H9 (cell line): ENCODE data around the gene CHRNA4. TPM values are rescaled to one million over a fixed set of nuclear protein-coding genes. Genes with fewer than 3 reads are reported as not detected.

ENCODE experiments used
- DNase-seq: peaks from one replicate; pipeline ENCODE4 v3.0.0-alpha.2; 2017
- H2AFZ ChIP-seq: one replicate; pipeline ENCODE4 v1.6.1; 2013; ENCODE audit warnings: mild to moderate bottlenecking, low read length, control low read depth, moderate library complexity
- H2AK5ac ChIP-seq: 2 replicates; pipeline ENCODE4 v1.6.1; 2013; ENCODE audit warnings: low read length, control low read depth, mixed read lengths; ENCODE audit not compliant: insufficient read length
- H2BK120ac ChIP-seq: one replicate; pipeline ENCODE4 v1.6.1; 2013; ENCODE audit warnings: low read depth, mild to moderate bottlenecking, low read length, control low read depth, inconsistent platforms; ENCODE audit not compliant: poor library complexity, severe bottlenecking
- H2BK12ac ChIP-seq: 2 replicates; pipeline ENCODE4 v1.6.1; 2013; ENCODE audit warnings: low read length, control low read depth, mixed read lengths, low read depth; ENCODE audit not compliant: insufficient read length
- H2BK15ac ChIP-seq: 2 replicates; pipeline ENCODE4 v1.6.1; 2013; ENCODE audit warnings: low read depth, low read length, control low read depth
- H2BK20ac ChIP-seq: one replicate; pipeline ENCODE4 v1.6.1; 2013; ENCODE audit warnings: low read depth, mild to moderate bottlenecking, low read length, control low read depth, inconsistent platforms; ENCODE audit not compliant: poor library complexity, severe bottlenecking
- H2BK5ac ChIP-seq: 2 replicates; pipeline ENCODE4 v1.6.1; 2013; ENCODE audit warnings: low read length, control low read depth, mixed read lengths; ENCODE audit not compliant: insufficient read length
- H3K14ac ChIP-seq: 2 replicates; pipeline ENCODE4 v1.6.1; 2013; ENCODE audit warnings: low read length, control low read depth; ENCODE audit not compliant: insufficient read depth
- H3K18ac ChIP-seq: 2 replicates; pipeline ENCODE4 v1.6.1; 2013; ENCODE audit warnings: low read depth, mild to moderate bottlenecking, mixed read lengths, low read length, control low read depth; ENCODE audit not compliant: insufficient read length
- H3K23ac ChIP-seq: 2 replicates; pipeline ENCODE4 v1.6.1; 2013; ENCODE audit warnings: low read length, control low read depth, mixed read lengths, low read depth; ENCODE audit not compliant: insufficient read length
- H3K23me2 ChIP-seq: 2 replicates; pipeline ENCODE4 v1.6.1; 2013; ENCODE audit warnings: low read depth, mild to moderate bottlenecking, mixed read lengths, low read length, control low read depth; ENCODE audit not compliant: insufficient read length, poor library complexity, severe bottlenecking
- H3K27ac ChIP-seq: 2 replicates; pipeline ENCODE4 v1.5.1; 2013; ENCODE audit warnings: low read length, control low read depth, mixed read lengths, low read depth; ENCODE audit not compliant: insufficient read length
- H3K27me3 ChIP-seq: 2 replicates; pipeline ENCODE4 v1.6.1; 2013; ENCODE audit warnings: low read length, control low read depth, inconsistent platforms; ENCODE audit not compliant: insufficient read depth
- H3K4ac ChIP-seq: 2 replicates; pipeline ENCODE4 v1.6.1; 2013; ENCODE audit warnings: low read depth, mild to moderate bottlenecking, control low read depth, inconsistent platforms, low read length, moderate library complexity
- H3K4me1 ChIP-seq: 2 replicates; pipeline ENCODE4 v1.6.1; 2013; ENCODE audit warnings: low read length, control low read depth, inconsistent platforms; ENCODE audit not compliant: insufficient read depth
- H3K4me2 ChIP-seq: 2 replicates; pipeline ENCODE4 v1.6.1; 2013; ENCODE audit warnings: low read length, control low read depth, mixed read lengths; ENCODE audit not compliant: insufficient read length, insufficient read depth
- H3K56ac ChIP-seq: 2 replicates; pipeline ENCODE4 v1.6.1; 2013; ENCODE audit warnings: low read depth, mild to moderate bottlenecking, mixed read lengths, low read length, control low read depth; ENCODE audit not compliant: insufficient read length
- H3K79me1 ChIP-seq: 2 replicates; pipeline ENCODE4 v1.6.1; 2013; ENCODE audit warnings: low read depth, mild to moderate bottlenecking, moderate library complexity, low read length, control low read depth, inconsistent platforms; ENCODE audit not compliant: insufficient read depth, poor library complexity, severe bottlenecking
- H3K79me2 ChIP-seq: 2 replicates; pipeline ENCODE4 v1.6.1; 2013; ENCODE audit warnings: low read length, control low read depth, inconsistent platforms; ENCODE audit not compliant: insufficient read depth
- H3K9ac ChIP-seq: 2 replicates; pipeline ENCODE4 v1.6.1; 2013; ENCODE audit warnings: low read length, control low read depth, mixed read lengths; ENCODE audit not compliant: insufficient read length; ENCODE audit errors: extremely low read depth
- H3K9me3 ChIP-seq: one replicate; pipeline ENCODE4 v1.6.1; 2013; ENCODE audit warnings: low read depth, low read length, inconsistent platforms; ENCODE audit not compliant: control insufficient read depth
- H3T11ph ChIP-seq: one replicate; pipeline ENCODE4 v1.6.1; 2013; ENCODE audit warnings: mild to moderate bottlenecking, low read length, control low read depth, inconsistent platforms
- H4K20me1 ChIP-seq: one replicate; pipeline ENCODE4 v1.6.1; 2013; ENCODE audit not compliant: control insufficient read depth, insufficient read length, insufficient read depth
- H4K5ac ChIP-seq: 2 replicates; pipeline ENCODE4 v1.6.1; 2013; ENCODE audit warnings: low read depth, mild to moderate bottlenecking, mixed read lengths, low read length, control low read depth; ENCODE audit not compliant: insufficient read length
- H4K8ac ChIP-seq: replicated peaks from 2 replicates; pipeline ENCODE4 v1.6.1; 2013; ENCODE audit warnings: low read length, control low read depth, mixed read lengths, low read depth; ENCODE audit not compliant: insufficient read length
- H4K91ac ChIP-seq: 2 replicates; pipeline ENCODE4 v1.6.1; 2013; ENCODE audit warnings: low read depth, mild to moderate bottlenecking, moderate library complexity, mixed read lengths, low read length, control low read depth; ENCODE audit not compliant: insufficient read length
- H3K27ac Mint-ChIP-seq, 3 experiments: 2 replicates in 2 of 3; 3 replicates in 1 of 3; pipeline ENCODE4 v1.8.0; 2020 to 2021; ENCODE audit warnings: mixed read lengths in 3 of 3, mild to moderate bottlenecking in 1 of 3, moderate library complexity in 1 of 3
- H3K27me3 Mint-ChIP-seq: 2 replicates; pipeline ENCODE4 v1.8.0; 2021; ENCODE audit warnings: low read depth, mild to moderate bottlenecking, moderate library complexity, mixed read lengths
- H3K36me3 Mint-ChIP-seq, 3 experiments: 2 replicates in 2 of 3; 3 replicates in 1 of 3; pipeline ENCODE4 v1.8.0; 2020 to 2021; ENCODE audit warnings: low read depth in 3 of 3, mixed read lengths in 3 of 3; ENCODE audit not compliant: insufficient read depth in 1 of 3
- H3K4me1 Mint-ChIP-seq, 2 experiments: 2 replicates each; pipeline ENCODE4 v1.8.0; 2020; ENCODE audit warnings: mixed read lengths in 2 of 2
- H3K4me3 Mint-ChIP-seq, 2 experiments: 2 replicates in 1 of 2; 3 replicates in 1 of 2; pipeline ENCODE4 v1.8.0; 2020 to 2021; ENCODE audit warnings: mild to moderate bottlenecking in 2 of 2, mixed read lengths in 2 of 2, moderate library complexity in 1 of 2
- H3K9me3 Mint-ChIP-seq, 2 experiments: 2 replicates in 1 of 2; 3 replicates in 1 of 2; pipeline ENCODE4 v1.8.0; 2020; ENCODE audit warnings: mild to moderate bottlenecking in 2 of 2, mixed read lengths in 2 of 2, moderate library complexity in 1 of 2
- WGBS: extraction: QIAGEN DNeasy Blood & Tissue Kit; methylation state at CpG from one replicate; pipeline ENCODE4 v1.1.7; 2013; ENCODE audit warnings: missing lambda C conversion rate, low lambda C conversion rate, mixed read lengths; ENCODE audit not compliant: insufficient read length; ENCODE audit errors: extremely low coverage; 5-methylcytosine and 5-hydroxymethylcytosine counted together
- total RNA-seq: library from RNA; stranded (reverse); gene quantifications from 2 replicates; pipeline ENCODE4 v1.2.1, GENCODE V29; 2021
- TF ChIP-seq, protein P1 (sequence below): fragments of 200-600 bp; sonication (generic); conservative IDR thresholded peaks from 3 replicates; pipeline ENCODE4 v1.8.0; 2021; ENCODE audit warnings: antibody characterized with exemption, mild to moderate bottlenecking

Gene CHRNA4
- total RNA-seq, 1 experiment from 2014 or later = 2.5 TPM

DNA sequence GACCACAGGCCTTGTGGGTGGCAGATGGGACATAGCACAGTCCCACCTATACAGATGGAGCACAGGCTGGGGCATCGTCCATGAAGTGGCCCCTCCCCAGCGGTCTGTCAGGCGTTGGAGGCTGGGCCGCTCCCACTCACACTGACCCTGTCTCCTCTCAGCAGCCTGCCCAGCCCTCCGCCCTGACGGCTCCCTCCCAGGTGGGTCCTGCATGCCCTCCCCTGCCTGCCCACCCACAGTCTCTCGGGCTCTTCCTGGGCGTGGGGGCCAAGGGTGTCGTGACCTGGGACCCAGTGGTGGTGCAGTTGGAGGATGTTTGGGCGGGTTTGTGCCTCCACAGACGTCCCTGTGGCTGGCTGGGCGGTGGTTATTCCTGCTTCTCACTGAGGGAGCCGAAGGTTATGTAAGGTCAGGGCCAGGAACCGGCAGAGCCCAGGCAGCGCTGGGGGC lies 45.9 kb downstream of the CHRNA4 start:
- Histone ChIP-seq H2BK5ac (no peak overlapping the region), H3K23me2 (no peaks in the 10 kb centered on the region), H4K91ac (no peak overlapping the region), H4K8ac (no peak overlapping the region), H2BK15ac (no peak overlapping the region), H3K23ac (no peak overlapping the region), H2AK5ac (no peak overlapping the region), H4K5ac (no peak overlapping the region), H3K4me2 (no peak overlapping the region), H3K4ac (no peak overlapping the region), H3K18ac (no peak overlapping the region), H2BK120ac (no peak overlapping the region), H3T11ph (no peak overlapping the region), H3K56ac (no peak overlapping the region), H3K14ac (no peak overlapping the region), H3K9ac (no peak overlapping the region), H3K27me3 (no peaks in the 10 kb centered on the region), H2BK12ac (no peak overlapping the region), H2AFZ (no peak overlapping the region), H4K20me1 (no peaks in the 10 kb centered on the region), H3K27ac (no peak overlapping the region), H3K4me1 (no peaks in the 10 kb centered on the region), H2BK20ac (no peak overlapping the region), H3K79me1 (no peaks in the 10 kb centered on the region), H3K9me3 (no peaks in the 10 kb centered on the region), H3K79me2 (no peaks in the 10 kb centered on the region)
- no peaks in the 10 kb centered on the region; the same call in 1 of the 2 replicates for H3K27me3 Mint-ChIP-seq
- H3K9me3 Mint-ChIP-seq = no peaks in the 10 kb centered on the region
- no peaks in the 10 kb centered on the region for H3K4me1 Mint-ChIP-seq
- no peak overlapping the region for H3K4me3 Mint-ChIP-seq
- no CpG with 5 or more reads among the region's 15 CpGs for WGBS
- no peak overlapping the region for H3K27ac Mint-ChIP-seq
- DNase-seq = no peak
- H3K36me3 Mint-ChIP-seq = no peaks in the 10 kb centered on the region
- TF ChIP-seq, protein P1, sequence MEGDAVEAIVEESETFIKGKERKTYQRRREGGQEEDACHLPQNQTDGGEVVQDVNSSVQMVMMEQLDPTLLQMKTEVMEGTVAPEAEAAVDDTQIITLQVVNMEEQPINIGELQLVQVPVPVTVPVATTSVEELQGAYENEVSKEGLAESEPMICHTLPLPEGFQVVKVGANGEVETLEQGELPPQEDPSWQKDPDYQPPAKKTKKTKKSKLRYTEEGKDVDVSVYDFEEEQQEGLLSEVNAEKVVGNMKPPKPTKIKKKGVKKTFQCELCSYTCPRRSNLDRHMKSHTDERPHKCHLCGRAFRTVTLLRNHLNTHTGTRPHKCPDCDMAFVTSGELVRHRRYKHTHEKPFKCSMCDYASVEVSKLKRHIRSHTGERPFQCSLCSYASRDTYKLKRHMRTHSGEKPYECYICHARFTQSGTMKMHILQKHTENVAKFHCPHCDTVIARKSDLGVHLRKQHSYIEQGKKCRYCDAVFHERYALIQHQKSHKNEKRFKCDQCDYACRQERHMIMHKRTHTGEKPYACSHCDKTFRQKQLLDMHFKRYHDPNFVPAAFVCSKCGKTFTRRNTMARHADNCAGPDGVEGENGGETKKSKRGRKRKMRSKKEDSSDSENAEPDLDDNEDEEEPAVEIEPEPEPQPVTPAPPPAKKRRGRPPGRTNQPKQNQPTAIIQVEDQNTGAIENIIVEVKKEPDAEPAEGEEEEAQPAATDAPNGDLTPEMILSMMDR = no peak
